PC-9 (cell line): Measurements from ENCODE around the gene GRIN2A.

ENCODE experiments used
- CTCF ChIP-seq: fragments of 200-600 bp; sonication (generic); conservative IDR thresholded peaks from 2 replicates; pipeline ENCODE4 v1.6.1; 2017; ENCODE audit warnings: mixed run types, antibody characterized with exemption, mild to moderate bottlenecking, moderate library complexity
- EZH2 ChIP-seq: fragments of 200-600 bp; sonication (generic); IDR thresholded peaks from 2 replicates; pipeline ENCODE4 v1.8.0; 2017; ENCODE audit warnings: antibody characterized with exemption, low read depth

GRCh38 chr16:9843424-9844018 lies 338.7 kb downstream of the GRIN2A start:
- TF ChIP-seq CTCF = no peak
- no peak for TF ChIP-seq EZH2
